Upper lobe of left lung (tissue), 4 donors: ENCODE data around the gene MACROH2A2.
"Not testable (repeated sequence)": the region's sequence is repeated elsewhere in the genome, so short reads cannot be mapped to it uniquely, and the experiment has no call there.

Experiments
- CTCF ChIP-seq, 6 experiments: fragments of 450-650 bp in 4 of 6; fragments of 200-600 bp in 2 of 6; sonication (generic) in 2 of 6; IDR thresholded peaks; one replicate each; pipeline ENCODE4 v1.5.1; 2016 to 2019; ENCODE audit warnings: antibody characterized with exemption in 6 of 6
- EP300 ChIP-seq, 4 donors: sonication (generic); formaldehyde crosslinking; IDR thresholded peaks; one replicate each; pipeline ENCODE4 v1.5.1; 2017; ENCODE audit warnings: antibody characterized with exemption in 4 of 4, control low read depth in 2 of 4

GRCh38 chr10:70047066-70047465 is 5.6 kb upstream of the MACROH2A2 start:
- not testable (repeated sequence) for TF ChIP-seq EP300, CTCF (IDR thresholded peaks at IDR 0.05)
